Body of pancreas (tissue), 4 donors: ENCODE data around the gene KRABD2. TPM values are rescaled to one million over a fixed set of nuclear protein-coding genes. Genes with fewer than 3 reads are reported as not detected.

Source experiments
- ATAC-seq: fragments of 150-250 bp; one replicate; pipeline ENCODE4 v1.9.1; 2016
- DNase-seq, 4 donors: peaks; one replicate each; pipeline ENCODE4 v3.0.0-alpha.2; 2019
- H3K27ac ChIP-seq, 4 donors: fragments of 200-600 bp; sonication (generic); 1 replicate in 3 of 4; 2 replicates in 1 of 4; pipeline versions ENCODE4 v1.5.1 to v1.6.1; 2016 to 2019; ENCODE audit warnings: mild to moderate bottlenecking in 1 of 4, mixed read lengths in 1 of 4, moderate library complexity in 1 of 4
- H3K27me3 ChIP-seq, 2 donors: fragments of 200-600 bp; sonication (generic); one replicate each; pipeline ENCODE4 v1.6.0; 2016; ENCODE audit warnings: mild to moderate bottlenecking in 1 of 2
- H3K36me3 ChIP-seq, 2 donors: fragments of 200-600 bp; sonication (generic); replicated peaks in 1 of 2; 2 replicates each; pipeline ENCODE4 v1.5.1; 2016; ENCODE audit warnings: low read depth in 2 of 2; ENCODE audit not compliant: insufficient read depth in 1 of 2
- H3K4me1 ChIP-seq: fragments of 200-600 bp; sonication (generic); one replicate; pipeline ENCODE4 v1.6.0; 2016
- H3K4me3 ChIP-seq, 2 donors: fragments of 200-600 bp; sonication (generic); 1 replicate in 1 of 2; 2 replicates in 1 of 2; pipeline ENCODE4 v1.5.1; 2016 to 2019
- H3K9me3 ChIP-seq, 3 donors: fragments of 200-600 bp; sonication (generic); 1 replicate in 2 of 3; 2 replicates in 1 of 3; pipeline ENCODE4 v1.5.1; 2016
- CTCF ChIP-seq, 7 experiments: fragments of 450-650 bp in 4 of 7; fragments of 200-600 bp in 3 of 7; sonication (generic) in 3 of 7; IDR thresholded peaks; one replicate each; pipeline ENCODE4 v1.5.1; 2016 to 2019; ENCODE audit warnings: antibody characterized with exemption in 7 of 7
- POLR2A ChIP-seq, 3 donors: fragments of 450-650 bp; IDR thresholded peaks; one replicate each; pipeline ENCODE4 v1.6.1; 2016; ENCODE audit warnings: antibody characterized with exemption in 3 of 3, mild to moderate bottlenecking in 2 of 3
- WGBS, 2 donors: methylation state at CpG; one replicate each; pipeline ENCODE4 v1.1.5; 2017; 5-methylcytosine and 5-hydroxymethylcytosine counted together
- intact Hi-C: fragments of 100-400 bp; cut with DNase I; formaldehyde crosslinking; loops from one replicate; pipeline ENCODE4 v1.15.1; 2023
- small RNA-seq: library from RNA; depleted of rRNA; stranded (forward); fragments of <200 nt; gene quantifications from one replicate; pipeline ENCODE3, GENCODE V24; 2016
- total RNA-seq, 2 donors: library from RNA; depleted of rRNA; stranded (reverse); fragments of >200 nt; gene quantifications; one replicate each; pipeline ENCODE4 v1.1.0, GENCODE V29; 2016

KRABD2 gene

GRCh38 chr17:8332688-8333087 is 43.8 kb downstream of the KRABD2 start:
- intact Hi-C loops = no loop called here
- ATAC-seq = no peak

DNA sequence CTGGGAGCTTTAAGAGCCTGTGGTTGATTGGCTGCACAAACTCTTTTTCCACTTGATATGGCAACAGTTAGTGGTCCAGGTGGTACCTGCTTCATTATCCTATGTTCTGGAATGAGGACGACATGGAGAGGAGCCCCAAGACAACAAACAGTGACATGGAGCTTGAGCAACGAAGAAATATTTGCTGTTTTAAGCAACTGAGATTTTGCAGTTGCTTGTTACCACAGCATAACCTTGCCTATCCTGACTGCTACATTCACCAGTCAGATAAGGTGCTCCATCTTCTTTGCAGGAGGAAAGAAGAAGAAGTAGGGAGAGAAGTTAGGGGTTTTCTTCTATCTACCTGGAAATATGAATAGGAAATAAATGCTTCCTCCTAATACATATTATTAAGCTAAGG is 44.4 kb downstream of the KRABD2 start:
- WGBS, 2 donors = 58 to 63% methylated on average over 2 of the region's 2 CpGs
- no peak overlapping the region for H3K27ac ChIP-seq
- H3K4me1 ChIP-seq = peaks cover 3% of the 10 kb centered on the region
- intact Hi-C loops = no loop called here
- ATAC-seq (no peak), DNase-seq (no peak)
- H3K4me3 ChIP-seq = no peak overlapping the region
- no peaks in the 10 kb centered on the region for H3K9me3 ChIP-seq
- H3K27me3 ChIP-seq = peaks cover 0 to 5% of the 10 kb centered on the region in 2 donors
- TF ChIP-seq CTCF (IDR thresholded peaks at IDR 0.05) (no peak), POLR2A (IDR thresholded peaks at IDR 0.05) (no peak)
- no peaks in the 10 kb centered on the region for H3K36me3 ChIP-seq

More at GRCh38 chr17:8332688-8333087, 43.8 kb downstream of the KRABD2 start:
- Histone ChIP-seq H3K4me3 (no peak overlapping the region), H3K9me3 (no peaks in the 10 kb centered on the region), H3K27ac (no peak overlapping the region), H3K4me1 (no peaks in the 10 kb centered on the region), H3K27me3 (peaks cover 0 to under 1% of the 10 kb centered on the region in 2 donors), H3K36me3 (no peaks in the 10 kb centered on the region)
- 27 to 49% methylated on average over 4 to 5 of the region's 5 CpGs for WGBS, 2 donors
- DNase-seq = no peak
- TF ChIP-seq CTCF (IDR thresholded peaks at IDR 0.05) = no peak
- no peak for TF ChIP-seq POLR2A (IDR thresholded peaks at IDR 0.05)

DNA sequence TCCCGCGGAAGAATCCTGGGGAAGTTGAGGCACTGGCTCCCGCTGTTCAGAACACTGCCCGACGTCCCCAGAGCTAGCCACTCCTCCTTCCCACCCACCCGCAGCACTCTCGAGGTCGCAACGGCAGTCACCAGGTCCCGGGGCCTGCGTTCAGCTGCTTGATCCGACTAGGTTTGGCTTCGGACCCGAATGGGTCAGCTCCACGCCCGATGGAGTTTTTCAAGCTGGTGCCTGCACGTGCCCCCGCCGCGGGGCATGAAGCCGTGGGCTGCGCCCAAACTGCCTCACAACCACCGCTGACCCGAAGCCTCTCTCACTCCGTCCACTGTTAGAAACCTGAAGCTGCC is 49.2 kb downstream of the KRABD2 start:
- peak; percentile 27 for ATAC-seq
- H3K4me1 ChIP-seq = peaks cover 13% of the 10 kb centered on the region
- TF ChIP-seq CTCF (IDR thresholded peaks at IDR 0.05) (no peak), POLR2A (IDR thresholded peaks at IDR 0.05) (no peak)

More for the DNA sequence above, 49.2 kb downstream of the KRABD2 start:
- no peak for DNase-seq
- intact Hi-C loops = no loop called here
- Histone ChIP-seq H3K27ac (peak overlapping the region in 1 of 4 donors; percentile 18), H3K36me3 (no peaks in the 10 kb centered on the region), H3K27me3 (peaks cover 0 to 5% of the 10 kb centered on the region in 2 donors), H3K9me3 (no peaks in the 10 kb centered on the region), H3K4me3 (peak overlapping the region in 1 of 2 donors; percentile 48)
- 17 to 44% methylated on average over 13 to 25 of the region's 25 CpGs for WGBS, 2 donors

Small RNAs within 50 kb of the gene (small RNA-seq; reads per million reads assigned to genes)
- gene RF00265 = not detected

Other genes with a start within 250 kb of the KRABD2 start
- 10 to 100 TPM; 27.5 to 78.8 TPM for gene PER1, start 224.3 kb downstream of the KRABD2 start, total RNA-seq
- 10 to 100 TPM; 16.3 to 26.4 TPM for gene VAMP2, start 213.8 kb downstream of the KRABD2 start, total RNA-seq
- gene TMEM107, start 200.3 kb downstream of the KRABD2 start, total RNA-seq = 10 to 100 TPM in 1 of 2 donors, 1 to 10 TPM in 1; 7.6 to 12.7 TPM
- gene BORCS6, start 186.5 kb downstream of the KRABD2 start, total RNA-seq = 10 to 100 TPM; 11.9 to 16.2 TPM
- gene AURKB, start 166.1 kb downstream of the KRABD2 start, total RNA-seq = not detected
- gene CTC1, start 128.6 kb downstream of the KRABD2 start, total RNA-seq = 10 to 100 TPM; 25.7 to 49.1 TPM
- 10 to 100 TPM in 1 of 2 donors, 1 to 10 TPM in 1; 9.9 to 33.0 TPM for gene PFAS, start 127.4 kb downstream of the KRABD2 start, total RNA-seq
- gene RANGRF, start 88.0 kb downstream of the KRABD2 start, total RNA-seq = 10 to 100 TPM in 1 of 2 donors, 1 to 10 TPM in 1; 4.7 to 13.5 TPM
- 1 to 10 TPM; 1.0 to 7.6 TPM for gene SLC25A35, start 81.3 kb downstream of the KRABD2 start, total RNA-seq
- gene ARHGEF15, start 66.5 kb downstream of the KRABD2 start, total RNA-seq = 1 to 10 TPM; 2.3 to 6.3 TPM
- gene ODF4, start 36.9 kb downstream of the KRABD2 start, total RNA-seq = not detected
- 1,000 to 10,000 TPM; 1,496 to 1,646 TPM for gene RPL26, start 6.5 kb upstream of the KRABD2 start, total RNA-seq
- gene RNF222, start 21.1 kb upstream of the KRABD2 start, total RNA-seq = not detected
- gene NDEL1, start 59.2 kb upstream of the KRABD2 start, total RNA-seq = 10 to 100 TPM; 26.2 to 39.6 TPM